Gastroesophageal sphincter (tissue), 4 donors: Measurements from ENCODE around the gene CD9. TPM values are rescaled to one million over a fixed set of nuclear protein-coding genes. Genes with fewer than 3 reads are reported as not detected.

Source experiments
- ATAC-seq: fragments of 150-250 bp; one replicate; pipeline ENCODE4 v1.9.1; 2016; ENCODE audit warnings: mild to moderate bottlenecking, moderate library complexity
- H3K27ac ChIP-seq, 4 donors: fragments of 200-600 bp; sonication (generic) in 3 of 4; 1 replicate in 3 of 4; 2 replicates in 1 of 4; pipeline ENCODE4 v1.5.1; 2016 to 2019
- H3K27me3 ChIP-seq: fragments of 200-600 bp; sonication (generic); one replicate; pipeline ENCODE4 v1.5.1; 2019
- H3K36me3 ChIP-seq, 2 donors: fragments of 200-600 bp; sonication (generic); one replicate each; pipeline ENCODE4 v1.5.1; 2019; ENCODE audit warnings: control low read depth in 1 of 2
- H3K4me1 ChIP-seq, 3 donors: fragments of 200-600 bp; sonication (generic); 1 replicate in 2 of 3; 2 replicates in 1 of 3; pipeline ENCODE4 v1.5.1; 2016 to 2019; ENCODE audit warnings: control low read depth in 2 of 3
- H3K4me3 ChIP-seq, 2 donors: fragments of 200-600 bp; sonication (generic); one replicate each; pipeline ENCODE4 v1.5.1; 2019; ENCODE audit warnings: mild to moderate bottlenecking in 1 of 2, moderate library complexity in 1 of 2
- H3K9me3 ChIP-seq, 3 donors: fragments of 200-600 bp; sonication (generic); one replicate each; pipeline ENCODE4 v1.5.1; 2017 to 2019; ENCODE audit warnings: control low read depth in 2 of 3
- CTCF ChIP-seq, 4 experiments: fragments of 200-600 bp in 2 of 4; fragments of 450-650 bp in 2 of 4; sonication (generic) in 1 of 4; IDR thresholded peaks; one replicate each; pipeline ENCODE4 v1.5.1; 2017 to 2019; ENCODE audit warnings: antibody characterized with exemption in 4 of 4, mild to moderate bottlenecking in 2 of 4, moderate library complexity in 2 of 4
- EP300 ChIP-seq: sonication (generic); formaldehyde crosslinking; IDR thresholded peaks from one replicate; pipeline ENCODE4 v1.6.1; 2017; ENCODE audit warnings: antibody characterized with exemption, mild to moderate bottlenecking
- POLR2A ChIP-seq, 2 donors: fragments of 450-650 bp; IDR thresholded peaks; one replicate each; pipeline ENCODE4 v1.6.1; 2017; ENCODE audit warnings: antibody characterized with exemption in 2 of 2, mild to moderate bottlenecking in 2 of 2, moderate library complexity in 1 of 2
- POLR2AphosphoS5 ChIP-seq: sonication (generic); formaldehyde crosslinking; IDR thresholded peaks from one replicate; pipeline ENCODE4 v1.6.1; 2017; ENCODE audit warnings: antibody characterized with exemption
- WGBS, 2 donors: methylation state at CpG; one replicate each; pipeline ENCODE4 v1.1.5; 2018; ENCODE audit warnings: low coverage in 1 of 2; 5-methylcytosine and 5-hydroxymethylcytosine counted together
- total RNA-seq, 4 donors: library from RNA; depleted of rRNA; stranded (reverse); fragments of >200 nt; gene quantifications; one replicate each; pipeline ENCODE4 v1.1.0, GENCODE V29; 2016

Gene CD9
- total RNA-seq, 4 donors from 2014 or later, result 379 to 558 (median 468) TPM

DNA sequence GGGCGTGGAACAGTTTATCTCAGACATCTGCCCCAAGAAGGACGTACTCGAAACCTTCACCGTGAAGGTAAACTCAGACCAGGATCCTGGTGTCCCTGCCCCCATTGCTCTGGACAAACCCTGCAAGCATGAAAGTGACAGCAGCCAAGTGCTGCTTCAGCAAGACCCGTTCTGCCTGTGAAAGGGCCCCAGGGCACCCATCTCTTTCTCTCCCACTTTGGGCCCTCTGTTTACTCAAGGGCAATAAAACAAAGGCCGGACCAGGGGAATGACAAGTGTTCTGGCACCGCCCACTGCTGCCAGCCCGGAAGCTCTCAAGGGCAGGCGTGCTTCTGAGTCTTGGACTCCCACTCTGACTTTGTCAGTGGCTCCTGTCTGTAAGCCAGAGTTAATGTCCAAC, 35.3 kb downstream of the CD9 start:
- H3K4me3 ChIP-seq, result no peak overlapping the region
- H3K27me3 ChIP-seq, result no peaks in the 10 kb centered on the region
- no peak for ATAC-seq
- H3K36me3 ChIP-seq, result peaks cover 0 to 76% of the 10 kb centered on the region in 2 donors
- peaks cover 19 to 66% (median 41%) of the 10 kb centered on the region in 3 donors for H3K4me1 ChIP-seq
- no peak for TF ChIP-seq POLR2A (IDR thresholded peaks at IDR 0.05)
- no peak for TF ChIP-seq CTCF (IDR thresholded peaks at IDR 0.05)
- no peak for TF ChIP-seq EP300
- TF ChIP-seq POLR2AphosphoS5, result no peak
- peak overlapping the region; percentile 39 to 100 (median 96) for H3K27ac ChIP-seq
- no peaks in the 10 kb centered on the region for H3K9me3 ChIP-seq
- WGBS, 2 donors, result 51% methylated on average over 3 of the region's 9 CpGs; no CpG with 5 or more reads in 1 of the 2 donors

GRCh38 chr12:6235906-6236640, 35.9 kb downstream of the CD9 start:
- H3K4me3 ChIP-seq, result no peak overlapping the region

GRCh38 chr12:6236641-6236940, 36.4 kb downstream of the CD9 start:
- no peak for ATAC-seq
- Histone ChIP-seq H3K4me3 (no peak overlapping the region), H3K4me1 (peaks cover 9 to 66% (median 30%) of the 10 kb centered on the region in 3 donors), H3K36me3 (peaks cover 0 to 76% of the 10 kb centered on the region in 2 donors), H3K9me3 (no peaks in the 10 kb centered on the region), H3K27me3 (no peaks in the 10 kb centered on the region), H3K27ac (peak overlapping the region in 3 of 4 donors; percentile 92 to 100 (median 99))
- 77 to 100% methylated on average over 1 to 4 of the region's 6 CpGs for WGBS, 2 donors
- no peak for TF ChIP-seq EP300
- TF ChIP-seq POLR2AphosphoS5, result no peak
- TF ChIP-seq POLR2A (IDR thresholded peaks at IDR 0.05), result no peak
- TF ChIP-seq CTCF (IDR thresholded peaks at IDR 0.05), result no peak

More at GRCh38 chr12:6235906-6236640, 35.9 kb downstream of the CD9 start:
- 83 to 94% methylated on average over 2 to 11 of the region's 22 CpGs for WGBS, 2 donors
- Histone ChIP-seq H3K4me1 (peaks cover 14 to 66% (median 35%) of the 10 kb centered on the region in 3 donors), H3K9me3 (no peaks in the 10 kb centered on the region), H3K27ac (peak overlapping the region in 3 of 4 donors; percentile 92 to 100 (median 99)), H3K36me3 (peaks cover 0 to 76% of the 10 kb centered on the region in 2 donors), H3K27me3 (no peaks in the 10 kb centered on the region)
- ATAC-seq, result no peak
- TF ChIP-seq CTCF (IDR thresholded peaks at IDR 0.05) (no peak), POLR2AphosphoS5 (no peak), POLR2A (IDR thresholded peaks at IDR 0.05) (no peak)

DNA sequence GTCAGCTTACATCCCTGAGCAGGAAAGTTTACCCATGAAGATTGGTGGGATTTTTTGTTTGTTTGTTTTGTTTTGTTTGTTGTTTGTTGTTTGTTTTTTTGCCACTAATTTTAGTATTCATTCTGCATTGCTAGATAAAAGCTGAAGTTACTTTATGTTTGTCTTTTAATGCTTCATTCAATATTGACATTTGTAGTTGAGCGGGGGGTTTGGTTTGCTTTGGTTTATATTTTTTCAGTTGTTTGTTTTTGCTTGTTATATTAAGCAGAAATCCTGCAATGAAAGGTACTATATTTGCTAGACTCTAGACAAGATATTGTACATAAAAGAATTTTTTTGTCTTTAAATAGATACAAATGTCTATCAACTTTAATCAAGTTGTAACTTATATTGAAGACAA, 37.6 kb downstream of the CD9 start:
- Histone ChIP-seq H3K27ac (peak overlapping the region in 1 of 4 donors; percentile 100), H3K27me3 (no peaks in the 10 kb centered on the region), H3K4me1 (peaks cover 5 to 59% (median 18%) of the 10 kb centered on the region in 3 donors), H3K4me3 (no peak overlapping the region), H3K36me3 (peaks cover 0 to 71% of the 10 kb centered on the region in 2 donors), H3K9me3 (no peaks in the 10 kb centered on the region)
- no peak for TF ChIP-seq POLR2A (IDR thresholded peaks at IDR 0.05)
- TF ChIP-seq EP300, result no peak
- no peak for TF ChIP-seq CTCF (IDR thresholded peaks at IDR 0.05)
- TF ChIP-seq POLR2AphosphoS5, result no peak
- ATAC-seq, result no peak
- 100% methylated on average over 1 of the region's 1 CpG for WGBS, 2 donors

DNA sequence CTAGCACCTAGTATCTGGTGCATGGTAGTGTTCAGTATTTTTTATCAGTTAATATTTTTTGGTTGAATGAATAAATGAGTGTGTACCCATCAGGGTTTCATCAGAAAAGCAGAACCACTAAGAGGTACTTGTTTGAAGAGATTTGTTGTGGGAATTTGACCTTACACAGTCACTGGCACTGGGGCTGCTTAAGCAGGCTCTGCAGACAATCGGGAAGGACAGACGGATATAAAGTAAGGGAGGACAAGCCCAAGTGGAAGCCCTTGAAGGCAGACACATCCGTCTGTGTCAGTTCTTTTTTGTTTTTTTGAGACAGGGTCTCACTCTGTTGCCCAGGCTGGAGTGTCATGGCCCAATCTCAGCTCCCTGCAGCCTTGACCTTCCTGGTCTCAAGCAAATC, 38.7 kb downstream of the CD9 start:
- no peaks in the 10 kb centered on the region for H3K9me3 ChIP-seq
- TF ChIP-seq POLR2AphosphoS5 (no peak), POLR2A (IDR thresholded peaks at IDR 0.05) (no peak), EP300 (no peak), CTCF (IDR thresholded peaks at IDR 0.05) (no peak)
- peaks cover 0 to 61% of the 10 kb centered on the region in 2 donors for H3K36me3 ChIP-seq
- H3K27me3 ChIP-seq, result no peaks in the 10 kb centered on the region
- H3K4me1 ChIP-seq, result peaks cover 0 to 48% (median 7%) of the 10 kb centered on the region in 3 donors
- H3K27ac ChIP-seq, result no peak overlapping the region
- no peak overlapping the region for H3K4me3 ChIP-seq
- WGBS, 2 donors, result 81% methylated on average over 3 of the region's 3 CpGs; no CpG with 5 or more reads in 1 of the 2 donors
- ATAC-seq, result no peak
